Measurements from ENCODE around the gene KCNMB1.

The KCNMB1 gene

GRCh38 chr5:170407062-170407461, 17.9 kb upstream of the KCNMB1 start:
- H3K27ac ChIP-seq = no peak overlapping the region
- no peak for TF ChIP-seq CTCF (conservative IDR thresholded peaks at IDR 0.05)
- no peak for TF ChIP-seq ZFX (IDR thresholded peaks at IDR 0.05)

GRCh38 chr5:170405817-170406216, 16.6 kb upstream of the KCNMB1 start:
- no peak for TF ChIP-seq CTCF (conservative IDR thresholded peaks at IDR 0.05)
- TF ChIP-seq ZFX (IDR thresholded peaks at IDR 0.05) = no peak
- no peak overlapping the region for H3K27ac ChIP-seq

DNA sequence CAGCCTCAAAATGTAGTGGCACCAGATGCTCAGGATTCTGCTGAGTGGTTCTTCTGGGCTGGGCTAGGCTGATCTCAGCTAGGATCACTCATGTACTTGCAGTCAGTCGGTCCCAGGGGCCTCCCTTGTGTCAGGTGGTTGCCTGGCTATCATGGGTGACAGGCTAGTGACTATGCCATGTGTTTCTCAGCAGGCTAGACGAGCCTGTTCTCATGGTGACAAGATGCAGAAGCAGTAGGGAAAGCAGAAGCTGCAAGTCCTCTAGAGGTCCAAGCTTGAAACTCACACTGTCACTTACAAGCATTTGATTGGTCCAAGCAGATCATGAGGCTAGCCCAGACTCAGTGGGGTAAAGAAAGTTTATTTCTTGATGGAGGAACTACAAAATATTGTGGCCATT, 15.2 kb upstream of the KCNMB1 start:
- TF ChIP-seq ZFX (IDR thresholded peaks at IDR 0.05) (no peak), CTCF (conservative IDR thresholded peaks at IDR 0.05) (no peak)

DNA sequence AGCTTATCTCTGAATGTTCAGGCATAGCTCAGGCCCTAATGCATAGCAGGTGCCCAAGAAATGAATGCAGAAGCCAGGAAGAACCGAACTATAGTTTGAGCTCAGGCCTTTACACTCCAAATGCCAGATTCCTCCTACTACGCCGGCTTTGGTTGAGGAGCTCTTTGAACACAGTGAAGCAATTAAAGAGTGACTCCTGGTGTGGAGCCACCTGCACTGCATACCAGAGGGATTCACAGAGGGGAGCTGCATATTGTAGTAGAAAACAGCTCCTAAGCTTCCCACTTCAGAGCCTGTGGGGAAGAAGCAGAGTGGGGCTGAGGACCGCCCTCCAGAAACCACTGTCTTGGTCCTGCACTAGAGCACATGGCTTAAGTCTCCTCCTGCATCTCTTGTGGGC, 14.5 kb upstream of the KCNMB1 start:
- H3K27ac ChIP-seq = no peak overlapping the region
- no peak for TF ChIP-seq CTCF (conservative IDR thresholded peaks at IDR 0.05)
- TF ChIP-seq ZFX (IDR thresholded peaks at IDR 0.05) = no peak

More for the DNA sequence above, 15.2 kb upstream of the KCNMB1 start:
- no peak overlapping the region for H3K27ac ChIP-seq

DNA sequence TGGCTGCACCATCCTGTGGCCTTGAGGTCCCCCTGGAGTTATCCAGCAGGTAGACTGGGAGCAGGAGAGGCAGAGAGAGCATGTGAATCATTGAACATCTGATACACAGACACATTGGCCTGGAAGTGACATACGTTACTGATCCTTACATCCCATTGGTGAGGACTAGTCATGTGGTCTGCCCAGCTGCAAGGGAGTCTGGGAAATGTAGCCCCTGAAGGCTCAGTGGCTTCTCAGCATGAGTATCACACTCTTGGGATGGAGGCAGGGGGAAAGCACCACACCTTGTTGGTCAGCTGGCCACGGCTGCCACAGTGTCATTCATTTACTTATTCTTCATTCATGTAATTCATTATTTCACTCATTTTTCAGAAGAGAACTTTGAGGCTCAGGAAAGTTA, 13.3 kb upstream of the KCNMB1 start:
- H3K27ac ChIP-seq = no peak overlapping the region
- no peak for TF ChIP-seq ZFX (IDR thresholded peaks at IDR 0.05)
- TF ChIP-seq CTCF (conservative IDR thresholded peaks at IDR 0.05) = no peak

- TF ChIP-seq ZFX (IDR thresholded peaks at IDR 0.05) (no peak), CTCF (conservative IDR thresholded peaks at IDR 0.05) (no peak)
- no peak overlapping the region for H3K27ac ChIP-seq
Observed at GRCh38 chr5:170397059-170397458, 7.9 kb upstream of the KCNMB1 start.

- no peak overlapping the region for H3K27ac ChIP-seq
- TF ChIP-seq CTCF (conservative IDR thresholded peaks at IDR 0.05) = no peak
- no peak for TF ChIP-seq ZFX (IDR thresholded peaks at IDR 0.05)
Observed at GRCh38 chr5:170393958-170394357, 4.8 kb upstream of the KCNMB1 start.

All from C4-2B (cell line).